H9 (cell line): ENCODE measurements around the gene SCP2. TPM values are rescaled to one million over a fixed set of nuclear protein-coding genes. Genes with fewer than 3 reads are reported as not detected.

Experiments used
- DNase-seq: peaks from one replicate; pipeline ENCODE4 v3.0.0-alpha.2; 2017
- H2AFZ ChIP-seq: one replicate; pipeline ENCODE4 v1.6.1; 2013; ENCODE audit warnings: mild to moderate bottlenecking, low read length, control low read depth, moderate library complexity
- H2AK5ac ChIP-seq: 2 replicates; pipeline ENCODE4 v1.6.1; 2013; ENCODE audit warnings: low read length, control low read depth, mixed read lengths; ENCODE audit not compliant: insufficient read length
- H2BK120ac ChIP-seq: one replicate; pipeline ENCODE4 v1.6.1; 2013; ENCODE audit warnings: low read depth, mild to moderate bottlenecking, low read length, control low read depth, inconsistent platforms; ENCODE audit not compliant: poor library complexity, severe bottlenecking
- H2BK12ac ChIP-seq: 2 replicates; pipeline ENCODE4 v1.6.1; 2013; ENCODE audit warnings: low read length, control low read depth, mixed read lengths, low read depth; ENCODE audit not compliant: insufficient read length
- H2BK15ac ChIP-seq: 2 replicates; pipeline ENCODE4 v1.6.1; 2013; ENCODE audit warnings: low read depth, low read length, control low read depth
- H2BK20ac ChIP-seq: one replicate; pipeline ENCODE4 v1.6.1; 2013; ENCODE audit warnings: low read depth, mild to moderate bottlenecking, low read length, control low read depth, inconsistent platforms; ENCODE audit not compliant: poor library complexity, severe bottlenecking
- H2BK5ac ChIP-seq: 2 replicates; pipeline ENCODE4 v1.6.1; 2013; ENCODE audit warnings: low read length, control low read depth, mixed read lengths; ENCODE audit not compliant: insufficient read length
- H3K14ac ChIP-seq: 2 replicates; pipeline ENCODE4 v1.6.1; 2013; ENCODE audit warnings: low read length, control low read depth; ENCODE audit not compliant: insufficient read depth
- H3K18ac ChIP-seq: 2 replicates; pipeline ENCODE4 v1.6.1; 2013; ENCODE audit warnings: low read depth, mild to moderate bottlenecking, mixed read lengths, low read length, control low read depth; ENCODE audit not compliant: insufficient read length
- H3K23ac ChIP-seq: 2 replicates; pipeline ENCODE4 v1.6.1; 2013; ENCODE audit warnings: low read length, control low read depth, mixed read lengths, low read depth; ENCODE audit not compliant: insufficient read length
- H3K23me2 ChIP-seq: 2 replicates; pipeline ENCODE4 v1.6.1; 2013; ENCODE audit warnings: low read depth, mild to moderate bottlenecking, mixed read lengths, low read length, control low read depth; ENCODE audit not compliant: insufficient read length, poor library complexity, severe bottlenecking
- H3K27ac ChIP-seq: 2 replicates; pipeline ENCODE4 v1.5.1; 2013; ENCODE audit warnings: low read length, control low read depth, mixed read lengths, low read depth; ENCODE audit not compliant: insufficient read length
- H3K27me3 ChIP-seq: 2 replicates; pipeline ENCODE4 v1.6.1; 2013; ENCODE audit warnings: low read length, control low read depth, inconsistent platforms; ENCODE audit not compliant: insufficient read depth
- H3K4ac ChIP-seq: 2 replicates; pipeline ENCODE4 v1.6.1; 2013; ENCODE audit warnings: low read depth, mild to moderate bottlenecking, control low read depth, inconsistent platforms, low read length, moderate library complexity
- H3K4me1 ChIP-seq: 2 replicates; pipeline ENCODE4 v1.6.1; 2013; ENCODE audit warnings: low read length, control low read depth, inconsistent platforms; ENCODE audit not compliant: insufficient read depth
- H3K4me2 ChIP-seq: 2 replicates; pipeline ENCODE4 v1.6.1; 2013; ENCODE audit warnings: low read length, control low read depth, mixed read lengths; ENCODE audit not compliant: insufficient read length, insufficient read depth
- H3K56ac ChIP-seq: 2 replicates; pipeline ENCODE4 v1.6.1; 2013; ENCODE audit warnings: low read depth, mild to moderate bottlenecking, mixed read lengths, low read length, control low read depth; ENCODE audit not compliant: insufficient read length
- H3K79me1 ChIP-seq: 2 replicates; pipeline ENCODE4 v1.6.1; 2013; ENCODE audit warnings: low read depth, mild to moderate bottlenecking, moderate library complexity, low read length, control low read depth, inconsistent platforms; ENCODE audit not compliant: insufficient read depth, poor library complexity, severe bottlenecking
- H3K79me2 ChIP-seq: 2 replicates; pipeline ENCODE4 v1.6.1; 2013; ENCODE audit warnings: low read length, control low read depth, inconsistent platforms; ENCODE audit not compliant: insufficient read depth
- H3K9ac ChIP-seq: 2 replicates; pipeline ENCODE4 v1.6.1; 2013; ENCODE audit warnings: low read length, control low read depth, mixed read lengths; ENCODE audit not compliant: insufficient read length; ENCODE audit errors: extremely low read depth
- H3K9me3 ChIP-seq: one replicate; pipeline ENCODE4 v1.6.1; 2013; ENCODE audit warnings: low read depth, low read length, inconsistent platforms; ENCODE audit not compliant: control insufficient read depth
- H3T11ph ChIP-seq: one replicate; pipeline ENCODE4 v1.6.1; 2013; ENCODE audit warnings: mild to moderate bottlenecking, low read length, control low read depth, inconsistent platforms
- H4K20me1 ChIP-seq: one replicate; pipeline ENCODE4 v1.6.1; 2013; ENCODE audit not compliant: control insufficient read depth, insufficient read length, insufficient read depth
- H4K5ac ChIP-seq: 2 replicates; pipeline ENCODE4 v1.6.1; 2013; ENCODE audit warnings: low read depth, mild to moderate bottlenecking, mixed read lengths, low read length, control low read depth; ENCODE audit not compliant: insufficient read length
- H4K8ac ChIP-seq: replicated peaks from 2 replicates; pipeline ENCODE4 v1.6.1; 2013; ENCODE audit warnings: low read length, control low read depth, mixed read lengths, low read depth; ENCODE audit not compliant: insufficient read length
- H4K91ac ChIP-seq: 2 replicates; pipeline ENCODE4 v1.6.1; 2013; ENCODE audit warnings: low read depth, mild to moderate bottlenecking, moderate library complexity, mixed read lengths, low read length, control low read depth; ENCODE audit not compliant: insufficient read length
- H3K27ac Mint-ChIP-seq, 3 experiments: 2 replicates in 2 of 3; 3 replicates in 1 of 3; pipeline ENCODE4 v1.8.0; 2020 to 2021; ENCODE audit warnings: mixed read lengths in 3 of 3, mild to moderate bottlenecking in 1 of 3, moderate library complexity in 1 of 3
- H3K27me3 Mint-ChIP-seq: 2 replicates; pipeline ENCODE4 v1.8.0; 2021; ENCODE audit warnings: low read depth, mild to moderate bottlenecking, moderate library complexity, mixed read lengths
- H3K36me3 Mint-ChIP-seq, 3 experiments: 2 replicates in 2 of 3; 3 replicates in 1 of 3; pipeline ENCODE4 v1.8.0; 2020 to 2021; ENCODE audit warnings: low read depth in 3 of 3, mixed read lengths in 3 of 3; ENCODE audit not compliant: insufficient read depth in 1 of 3
- H3K4me1 Mint-ChIP-seq, 2 experiments: 2 replicates each; pipeline ENCODE4 v1.8.0; 2020; ENCODE audit warnings: mixed read lengths in 2 of 2
- H3K4me3 Mint-ChIP-seq, 2 experiments: 2 replicates in 1 of 2; 3 replicates in 1 of 2; pipeline ENCODE4 v1.8.0; 2020 to 2021; ENCODE audit warnings: mild to moderate bottlenecking in 2 of 2, mixed read lengths in 2 of 2, moderate library complexity in 1 of 2
- H3K9me3 Mint-ChIP-seq, 2 experiments: 2 replicates in 1 of 2; 3 replicates in 1 of 2; pipeline ENCODE4 v1.8.0; 2020; ENCODE audit warnings: mild to moderate bottlenecking in 2 of 2, mixed read lengths in 2 of 2, moderate library complexity in 1 of 2
- WGBS: extraction: QIAGEN DNeasy Blood & Tissue Kit; methylation state at CpG from one replicate; pipeline ENCODE4 v1.1.7; 2013; ENCODE audit warnings: missing lambda C conversion rate, low lambda C conversion rate, mixed read lengths; ENCODE audit not compliant: insufficient read length; ENCODE audit errors: extremely low coverage; 5-methylcytosine and 5-hydroxymethylcytosine counted together
- total RNA-seq: library from RNA; stranded (reverse); gene quantifications from 2 replicates; pipeline ENCODE4 v1.2.1, GENCODE V29; 2021
- TF ChIP-seq, protein P1 (sequence below): fragments of 200-600 bp; sonication (generic); conservative IDR thresholded peaks from 3 replicates; pipeline ENCODE4 v1.8.0; 2021; ENCODE audit warnings: antibody characterized with exemption, mild to moderate bottlenecking

SCP2 gene
- total RNA-seq, 1 experiment from 2014 or later, result 48.8 TPM

DNA sequence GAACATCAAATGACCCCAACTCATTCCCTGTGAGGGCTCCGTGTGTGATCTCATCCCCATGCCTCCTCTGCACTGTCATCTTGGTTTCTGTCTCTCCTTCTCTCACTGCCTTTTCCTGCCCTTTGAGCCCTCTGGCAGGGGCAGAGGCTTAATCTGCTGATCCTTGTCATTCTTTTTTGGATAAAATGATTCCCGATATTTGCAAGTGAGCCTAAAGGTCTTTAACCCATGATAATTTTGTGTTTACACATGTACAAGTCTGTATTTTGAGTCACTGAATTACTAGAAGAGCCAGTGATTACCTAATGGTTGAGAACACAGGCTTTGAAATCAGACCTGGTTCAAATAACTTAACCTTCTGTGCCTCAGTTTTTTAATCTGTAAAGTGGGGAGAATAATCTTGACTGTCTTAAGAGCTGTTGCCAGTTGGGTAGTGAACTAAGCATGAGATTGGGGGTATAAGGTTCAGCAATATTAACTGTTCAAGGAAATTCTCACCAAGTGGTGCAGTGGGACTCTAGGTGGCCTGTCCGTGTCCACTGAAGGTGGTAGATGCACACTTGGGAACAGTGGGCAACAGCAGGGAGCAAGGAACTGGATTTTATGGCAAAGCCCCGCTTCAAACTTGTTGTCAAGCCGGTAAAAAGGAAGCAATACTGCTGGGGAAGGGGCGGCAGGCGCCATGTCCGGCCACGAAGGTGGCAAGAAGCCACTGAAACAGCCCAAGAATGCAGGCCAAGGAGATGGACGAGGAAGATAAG lies 7.2 kb upstream of the SCP2 start:
- H2AK5ac ChIP-seq, result no peak overlapping the region
- no peaks in the 10 kb centered on the region for H3K79me2 ChIP-seq
- DNase-seq, result no peak
- H3K23me2 ChIP-seq, result no peaks in the 10 kb centered on the region
- H3K9me3 ChIP-seq, result no peaks in the 10 kb centered on the region
- no peak overlapping the region for H3K18ac ChIP-seq
- H3K14ac ChIP-seq, result no peak overlapping the region
- Mint-ChIP-seq H3K4me1 (peaks cover 3% of the 10 kb centered on the region in 2 experiments; a peak in 2 of 4 replicates), H3K4me3 (peak overlapping the region; percentile 12 to 39; a peak in 2 of 5 replicates), H3K27ac (peak overlapping the region in 1 of 3 experiments; percentile 60; a peak in 1 of 7 replicates), H3K27me3 (peaks cover 44% of the 10 kb centered on the region), H3K36me3 (peaks cover 0 to 9% (median 5%) of the 10 kb centered on the region in 3 experiments; a peak in 3 of 7 replicates), H3K9me3 (peaks cover 5 to 6% of the 10 kb centered on the region in 2 experiments; a peak in 3 of 5 replicates)
- no CpG with 5 or more reads among the region's 10 CpGs for WGBS
- peaks cover 4% of the 10 kb centered on the region; the same call in 1 of the 2 replicates for H3K27me3 ChIP-seq
- no peak overlapping the region for H2BK5ac ChIP-seq
- no peak overlapping the region for H3K4me2 ChIP-seq
- no peak overlapping the region for H3K4ac ChIP-seq
- no peaks in the 10 kb centered on the region for H4K20me1 ChIP-seq
- no peaks in the 10 kb centered on the region for H3K4me1 ChIP-seq
- H4K8ac ChIP-seq, result no peak overlapping the region
- H2BK20ac ChIP-seq, result no peak overlapping the region
- no peak overlapping the region for H4K91ac ChIP-seq
- H3K79me1 ChIP-seq, result no peaks in the 10 kb centered on the region
- H3K27ac ChIP-seq, result no peak overlapping the region
- H2AFZ ChIP-seq, result no peak overlapping the region
- no peak overlapping the region for H3K23ac ChIP-seq
- TF ChIP-seq, protein P1, sequence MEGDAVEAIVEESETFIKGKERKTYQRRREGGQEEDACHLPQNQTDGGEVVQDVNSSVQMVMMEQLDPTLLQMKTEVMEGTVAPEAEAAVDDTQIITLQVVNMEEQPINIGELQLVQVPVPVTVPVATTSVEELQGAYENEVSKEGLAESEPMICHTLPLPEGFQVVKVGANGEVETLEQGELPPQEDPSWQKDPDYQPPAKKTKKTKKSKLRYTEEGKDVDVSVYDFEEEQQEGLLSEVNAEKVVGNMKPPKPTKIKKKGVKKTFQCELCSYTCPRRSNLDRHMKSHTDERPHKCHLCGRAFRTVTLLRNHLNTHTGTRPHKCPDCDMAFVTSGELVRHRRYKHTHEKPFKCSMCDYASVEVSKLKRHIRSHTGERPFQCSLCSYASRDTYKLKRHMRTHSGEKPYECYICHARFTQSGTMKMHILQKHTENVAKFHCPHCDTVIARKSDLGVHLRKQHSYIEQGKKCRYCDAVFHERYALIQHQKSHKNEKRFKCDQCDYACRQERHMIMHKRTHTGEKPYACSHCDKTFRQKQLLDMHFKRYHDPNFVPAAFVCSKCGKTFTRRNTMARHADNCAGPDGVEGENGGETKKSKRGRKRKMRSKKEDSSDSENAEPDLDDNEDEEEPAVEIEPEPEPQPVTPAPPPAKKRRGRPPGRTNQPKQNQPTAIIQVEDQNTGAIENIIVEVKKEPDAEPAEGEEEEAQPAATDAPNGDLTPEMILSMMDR, result no peak
- no peak overlapping the region for H4K5ac ChIP-seq
- no peak overlapping the region for H3K9ac ChIP-seq
- no peak overlapping the region for H2BK12ac ChIP-seq
- no peak overlapping the region for H3K56ac ChIP-seq
- H2BK15ac ChIP-seq, result no peak overlapping the region
- no peak overlapping the region for H3T11ph ChIP-seq
- no peak overlapping the region for H2BK120ac ChIP-seq
